Uterus (tissue), 2 donors: ENCODE results near the gene TADA2A.

Experiments used
- POLR2A ChIP-seq, 2 donors: fragments of 450-650 bp; IDR thresholded peaks; one replicate each; pipeline ENCODE4 v1.6.1; 2016; ENCODE audit warnings: antibody characterized with exemption in 2 of 2, mild to moderate bottlenecking in 1 of 2, moderate library complexity in 1 of 2
- TF ChIP-seq, protein P1 (sequence below), 4 experiments: fragments of 200-600 bp in 2 of 4; fragments of 450-650 bp in 2 of 4; sonication (generic) in 2 of 4; IDR thresholded peaks; one replicate each; pipeline ENCODE4 v1.5.1; 2016 to 2019; ENCODE audit warnings: antibody characterized with exemption in 4 of 4, mild to moderate bottlenecking in 2 of 4, moderate library complexity in 1 of 4

DNA sequence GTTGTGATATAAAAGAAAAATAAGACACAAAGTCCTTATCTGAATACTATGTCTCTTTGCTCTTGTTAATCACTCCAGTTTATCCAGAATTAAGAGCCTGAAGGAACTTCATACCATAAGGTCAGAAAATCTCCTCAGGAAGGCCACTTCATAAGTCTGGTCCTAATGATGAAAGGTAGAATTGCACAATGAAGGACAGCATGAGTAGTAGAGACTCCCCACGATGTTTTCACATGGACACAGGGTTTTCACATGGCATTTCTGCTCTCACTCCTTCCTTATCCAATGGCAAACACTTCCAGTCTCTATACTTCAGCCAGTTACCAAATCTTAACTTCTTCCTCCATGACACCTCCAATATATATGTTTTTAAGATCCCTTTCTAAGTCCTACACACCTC, 41.1 kb upstream of the TADA2A start:
- TF ChIP-seq, protein P1, sequence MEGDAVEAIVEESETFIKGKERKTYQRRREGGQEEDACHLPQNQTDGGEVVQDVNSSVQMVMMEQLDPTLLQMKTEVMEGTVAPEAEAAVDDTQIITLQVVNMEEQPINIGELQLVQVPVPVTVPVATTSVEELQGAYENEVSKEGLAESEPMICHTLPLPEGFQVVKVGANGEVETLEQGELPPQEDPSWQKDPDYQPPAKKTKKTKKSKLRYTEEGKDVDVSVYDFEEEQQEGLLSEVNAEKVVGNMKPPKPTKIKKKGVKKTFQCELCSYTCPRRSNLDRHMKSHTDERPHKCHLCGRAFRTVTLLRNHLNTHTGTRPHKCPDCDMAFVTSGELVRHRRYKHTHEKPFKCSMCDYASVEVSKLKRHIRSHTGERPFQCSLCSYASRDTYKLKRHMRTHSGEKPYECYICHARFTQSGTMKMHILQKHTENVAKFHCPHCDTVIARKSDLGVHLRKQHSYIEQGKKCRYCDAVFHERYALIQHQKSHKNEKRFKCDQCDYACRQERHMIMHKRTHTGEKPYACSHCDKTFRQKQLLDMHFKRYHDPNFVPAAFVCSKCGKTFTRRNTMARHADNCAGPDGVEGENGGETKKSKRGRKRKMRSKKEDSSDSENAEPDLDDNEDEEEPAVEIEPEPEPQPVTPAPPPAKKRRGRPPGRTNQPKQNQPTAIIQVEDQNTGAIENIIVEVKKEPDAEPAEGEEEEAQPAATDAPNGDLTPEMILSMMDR (IDR thresholded peaks at IDR 0.05) = no peak
- no peak for TF ChIP-seq POLR2A (IDR thresholded peaks at IDR 0.05)
